HCT116 (cell line): ENCODE data around the gene MS4A12.

Source experiments
- CBX3 ChIP-seq: IDR thresholded peaks from 2 replicates; pipeline ENCODE4 v1.6.1; 2012; ENCODE audit warnings: low read depth
- CTCF ChIP-seq, 3 experiments: fragments of 200-600 bp in 1 of 3; sonication (generic) in 1 of 3; IDR thresholded peaks in 2 of 3; conservative IDR thresholded peaks in 1 of 3; 2 replicates each; pipeline ENCODE4 v1.5.1; 2012 to 2017; ENCODE audit warnings: low read depth in 2 of 3, low read length in 2 of 3, antibody characterized with exemption in 1 of 3, borderline replicate concordance in 1 of 3, control low read depth in 1 of 3, mild to moderate bottlenecking in 1 of 3, mixed read lengths in 1 of 3, mixed run types in 1 of 3, moderate library complexity in 1 of 3; ENCODE audit not compliant: insufficient read depth in 1 of 3
- EZH2 ChIP-seq: fragments of 200-600 bp; sonication (generic); IDR thresholded peaks from 2 replicates; pipeline ENCODE4 v1.6.1; 2017; ENCODE audit warnings: antibody characterized with exemption, mixed run types
- JUND ChIP-seq: IDR thresholded peaks from 2 replicates; pipeline ENCODE4 v1.6.1; 2012
- POLR2A ChIP-seq: IDR thresholded peaks from 2 replicates; pipeline ENCODE4 v1.7.0; 2011; ENCODE audit warnings: borderline replicate concordance; ENCODE audit not compliant: insufficient read depth, insufficient read length; ENCODE audit errors: extremely low read depth
- POLR2AphosphoS5 ChIP-seq: IDR thresholded peaks from 2 replicates; pipeline ENCODE4 v1.6.1; 2011; ENCODE audit warnings: mild to moderate bottlenecking, low read depth, low read length, moderate library complexity
- RAD21 ChIP-seq: IDR thresholded peaks from 2 replicates; pipeline ENCODE4 v1.6.1; 2012; ENCODE audit warnings: low read depth, mild to moderate bottlenecking
- YY1 ChIP-seq: IDR thresholded peaks from 2 replicates; pipeline ENCODE4 v1.6.1; 2011; ENCODE audit warnings: low read length, low read depth, moderate library complexity, mild to moderate bottlenecking; ENCODE audit not compliant: insufficient replicate concordance; ENCODE audit errors: extremely low read depth
- ZFX ChIP-seq: fragments of 450-650 bp; IDR thresholded peaks from 2 replicates; pipeline ENCODE4 v1.6.1; 2017
- TF ChIP-seq, protein P1 (sequence below): IDR thresholded peaks from 2 replicates; pipeline ENCODE4 v1.6.1; 2012

- TF ChIP-seq CTCF (IDR thresholded peaks at IDR 0.05 in 2 of 3, conservative IDR thresholded peaks at IDR 0.05 in 1 of 3; ENCODE audit: borderline replicate concordance in 1 of 3, insufficient read depth in 1 of 3, low read depth in 2 of 3, low read length in 2 of 3) (no peak), EZH2 (no peak), POLR2AphosphoS5 (no peak), RAD21 (no peak), CBX3 (no peak), ZFX (no peak), JUND (no peak), YY1 (no peak), POLR2A (no peak)
- TF ChIP-seq, protein P1, sequence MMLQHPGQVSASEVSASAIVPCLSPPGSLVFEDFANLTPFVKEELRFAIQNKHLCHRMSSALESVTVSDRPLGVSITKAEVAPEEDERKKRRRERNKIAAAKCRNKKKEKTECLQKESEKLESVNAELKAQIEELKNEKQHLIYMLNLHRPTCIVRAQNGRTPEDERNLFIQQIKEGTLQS = no peak
These were observed at the start of gene MS4A12 for GRCh38 chr11:60492488-60493009.
